HCT116 (cell line): ENCODE measurements around the gene OR52E4. TPM values are rescaled to one million over a fixed set of nuclear protein-coding genes. Genes with fewer than 3 reads are reported as not detected.

Experiments used
- ATAC-seq: fragments of 200-7000 bp; cut with Tn5 transposase; 2 replicates; pipeline ENCODE4 v1.9.1; 2020; ENCODE audit warnings: mild to moderate bottlenecking, moderate library complexity
- BruUV-seq: library from RNA; stranded (reverse); fragments of 400-500 nt; replicated peaks from 2 replicates; lab custom pipeline; 2021; lab: Mats Ljungman, UMichigan
- CTCF ChIA-PET: fragments of 300-600 bp; sonication (Branson Sonifier 250); formaldehyde crosslinking; loops from one replicate; lab custom pipeline; 2021; ENCODE audit warnings: antibody characterized with exemption; lab: Charles Lee
- POLR2A ChIA-PET: fragments of 300-600, 350-600 bp; sonication (Branson Sonifier 250); formaldehyde crosslinking; loops from one replicate; lab custom pipeline; 2021; ENCODE audit warnings: antibody characterized with exemption; lab: Charles Lee
- RAD21 ChIA-PET, 2 experiments: fragments of 300-600 bp; sonication (Branson Sonifier 250); formaldehyde crosslinking; loops; one replicate each; lab custom pipeline; 2023; ENCODE audit warnings: low total read pairs in 2 of 2; ENCODE audit not compliant: uncharacterized antibody in 2 of 2, unreplicated experiment in 2 of 2, low non-redundant PET in 1 of 2; lab: Charles Lee
- DNase-seq: peaks from one replicate; pipeline ENCODE4 v3.0.0-alpha.2; 2010; ENCODE audit warnings: low read depth, low spot score
- H2AFZ ChIP-seq: fragments of 200-600 bp; shearing (Covaris generic), sonication (generic); 2 replicates; pipeline ENCODE4 v1.6.1; 2017; ENCODE audit warnings: low read depth, mixed run types, mixed read lengths, antibody characterized with exemption, low read length; ENCODE audit not compliant: poor library complexity, severe bottlenecking
- H3K27ac ChIP-seq: 2 replicates; pipeline ENCODE4 v1.5.1; 2012; ENCODE audit warnings: low read depth, low read length
- H3K27me3 ChIP-seq: fragments of 200-600 bp; sonication (generic); 2 replicates; pipeline ENCODE4 v1.6.1; 2016; ENCODE audit warnings: mixed run types, low read length, mixed read lengths; ENCODE audit not compliant: insufficient read depth
- H3K36me3 ChIP-seq, 2 experiments: fragments of 200-500 bp in 1 of 2; fragments of 200-600 bp in 1 of 2; sonication (Bioruptor generic) in 1 of 2; sonication (generic) in 1 of 2; 2 replicates each; pipeline versions ENCODE4 v1.5.1 to v1.6.1; 2014 to 2016; ENCODE audit warnings: low read length in 2 of 2, inconsistent platforms in 1 of 2, mixed read lengths in 1 of 2, mixed run types in 1 of 2; ENCODE audit not compliant: insufficient read depth in 2 of 2, control insufficient read depth in 1 of 2
- H3K4me1 ChIP-seq, 2 experiments: fragments of 200-600 bp in 1 of 2; sonication (generic) in 1 of 2; 2 replicates each; pipeline versions ENCODE4 v1.5.1 to v1.6.1; 2012 to 2017; ENCODE audit warnings: low read length in 2 of 2, inconsistent platforms in 1 of 2, mild to moderate bottlenecking in 1 of 2, mixed read lengths in 1 of 2, mixed run types in 1 of 2, moderate library complexity in 1 of 2; ENCODE audit not compliant: insufficient read depth in 2 of 2, control insufficient read depth in 1 of 2
- H3K4me2 ChIP-seq: fragments of 200-600 bp; sonication (generic); 2 replicates; pipeline ENCODE4 v1.6.1; 2017; ENCODE audit warnings: mixed run types, low read length, mixed read lengths
- H3K4me3 ChIP-seq, 2 experiments: fragments of 200-600 bp in 1 of 2; sonication (generic) in 1 of 2; replicated peaks in 1 of 2; 2 replicates each; pipeline ENCODE4 v1.5.1; 2011 to 2016; ENCODE audit warnings: low read length in 2 of 2, control low read depth in 1 of 2, low read depth in 1 of 2, mild to moderate bottlenecking in 1 of 2, mixed read lengths in 1 of 2, mixed run types in 1 of 2
- H3K79me2 ChIP-seq: fragments of 200-600 bp; sonication (generic); 2 replicates; pipeline ENCODE4 v1.6.1; 2017; ENCODE audit warnings: mild to moderate bottlenecking, mixed run types, low read length, moderate library complexity, mixed read lengths; ENCODE audit not compliant: insufficient read depth
- H3K9ac ChIP-seq: fragments of 200-600 bp; sonication (generic); 2 replicates; pipeline ENCODE4 v1.6.1; 2016; ENCODE audit warnings: low read length, mixed read lengths
- H3K9me2 ChIP-seq: fragments of 200-600 bp; sonication (generic), shearing (Covaris generic); 2 replicates; pipeline ENCODE4 v1.6.1; 2017; ENCODE audit warnings: mixed run types, mild to moderate bottlenecking, moderate library complexity; ENCODE audit not compliant: insufficient read depth
- H3K9me3 ChIP-seq, 2 experiments: fragments of 200-500 bp in 1 of 2; fragments of 200-600 bp in 1 of 2; sonication (Bioruptor generic) in 1 of 2; sonication (generic) in 1 of 2; 2 replicates each; pipeline ENCODE4 v1.6.1; 2014 to 2017; ENCODE audit warnings: low read length in 2 of 2, mixed read lengths in 2 of 2, inconsistent platforms in 1 of 2, low read depth in 1 of 2, mild to moderate bottlenecking in 1 of 2, mixed run types in 1 of 2, moderate library complexity in 1 of 2; ENCODE audit not compliant: control insufficient read depth in 1 of 2, insufficient read depth in 1 of 2
- H4K20me1 ChIP-seq: fragments of 200-600 bp; sonication (generic), shearing (Covaris generic); 2 replicates; pipeline ENCODE4 v1.6.1; 2017; ENCODE audit warnings: mixed run types, mild to moderate bottlenecking, moderate library complexity; ENCODE audit not compliant: insufficient read depth
- CBX3 ChIP-seq: IDR thresholded peaks from 2 replicates; pipeline ENCODE4 v1.6.1; 2012; ENCODE audit warnings: low read depth
- CEBPB ChIP-seq: IDR thresholded peaks from 2 replicates; pipeline ENCODE4 v1.6.1; 2012; ENCODE audit warnings: low read depth
- EGR1 ChIP-seq: IDR thresholded peaks from 2 replicates; pipeline ENCODE4 v1.6.1; 2012; ENCODE audit warnings: low read depth
- EZH2 ChIP-seq: fragments of 200-600 bp; sonication (generic); IDR thresholded peaks from 2 replicates; pipeline ENCODE4 v1.6.1; 2017; ENCODE audit warnings: antibody characterized with exemption, mixed run types
- EZH2phosphoT487 ChIP-seq: fragments of 200-600 bp; IDR thresholded peaks from 2 replicates; pipeline ENCODE4 v1.6.1; 2018; ENCODE audit warnings: antibody characterized with exemption, borderline replicate concordance
- FOSL1 ChIP-seq: IDR thresholded peaks from 2 replicates; pipeline ENCODE4 v1.6.1; 2012; ENCODE audit warnings: low read depth
- JUND ChIP-seq: IDR thresholded peaks from 2 replicates; pipeline ENCODE4 v1.6.1; 2012
- POLR2A ChIP-seq: IDR thresholded peaks from 2 replicates; pipeline ENCODE4 v1.7.0; 2011; ENCODE audit warnings: borderline replicate concordance; ENCODE audit not compliant: insufficient read depth, insufficient read length; ENCODE audit errors: extremely low read depth
- POLR2AphosphoS5 ChIP-seq: IDR thresholded peaks from 2 replicates; pipeline ENCODE4 v1.6.1; 2011; ENCODE audit warnings: mild to moderate bottlenecking, low read depth, low read length, moderate library complexity
- RAD21 ChIP-seq: IDR thresholded peaks from 2 replicates; pipeline ENCODE4 v1.6.1; 2012; ENCODE audit warnings: low read depth, mild to moderate bottlenecking
- SIN3A ChIP-seq: IDR thresholded peaks from 2 replicates; pipeline ENCODE4 v1.6.1; 2012; ENCODE audit warnings: low read depth
- SP1 ChIP-seq: IDR thresholded peaks from 2 replicates; pipeline ENCODE4 v1.6.1; 2012; ENCODE audit warnings: low read depth
- TCF7L2 ChIP-seq: IDR thresholded peaks from 2 replicates; pipeline ENCODE4 v1.7.0; 2011; ENCODE audit warnings: borderline replicate concordance, inconsistent platforms; ENCODE audit not compliant: insufficient read depth, insufficient read length; ENCODE audit errors: extremely low read depth
- YY1 ChIP-seq: IDR thresholded peaks from 2 replicates; pipeline ENCODE4 v1.6.1; 2011; ENCODE audit warnings: low read length, low read depth, moderate library complexity, mild to moderate bottlenecking; ENCODE audit not compliant: insufficient replicate concordance; ENCODE audit errors: extremely low read depth
- ZFX ChIP-seq: fragments of 450-650 bp; IDR thresholded peaks from 2 replicates; pipeline ENCODE4 v1.6.1; 2017
- ZNF274 ChIP-seq: fragments of 200-500 bp; sonication (Bioruptor generic); IDR thresholded peaks from 2 replicates; pipeline ENCODE4 v1.6.1; 2014; ENCODE audit warnings: mild to moderate bottlenecking, low read depth, low read length, inconsistent platforms
- intact Hi-C: fragments of 100-400 bp; cut with micrococcal nuclease; formaldehyde crosslinking; loops from 2 replicates; pipeline ENCODE4 v1.10.0; 2022
- total RNA-seq: library from RNA; stranded (reverse); gene quantifications from one replicate; pipeline ENCODE4 v1.2.1, GENCODE V29; 2021; ENCODE audit not compliant: unreplicated experiment
- TF ChIP-seq, protein P1 (sequence below): IDR thresholded peaks from 2 replicates; pipeline ENCODE4 v1.6.1; 2012
- TF ChIP-seq, protein P2 (sequence below), 3 experiments: fragments of 200-600 bp in 1 of 3; sonication (generic) in 1 of 3; IDR thresholded peaks in 2 of 3; conservative IDR thresholded peaks in 1 of 3; 2 replicates each; pipeline ENCODE4 v1.5.1; 2012 to 2017; ENCODE audit warnings: low read depth in 2 of 3, low read length in 2 of 3, antibody characterized with exemption in 1 of 3, borderline replicate concordance in 1 of 3, control low read depth in 1 of 3, mild to moderate bottlenecking in 1 of 3, mixed read lengths in 1 of 3, mixed run types in 1 of 3, moderate library complexity in 1 of 3; ENCODE audit not compliant: insufficient read depth in 1 of 3
- TF ChIP-seq, protein P3 (sequence below): IDR thresholded peaks from 2 replicates; pipeline ENCODE4 v1.6.1; 2011; ENCODE audit warnings: mild to moderate bottlenecking, low read length, moderate library complexity; ENCODE audit not compliant: insufficient replicate concordance; ENCODE audit errors: extremely low read depth
- TF ChIP-seq, protein P4 (sequence below): IDR thresholded peaks from 2 replicates; pipeline ENCODE4 v1.6.1; 2012

The OR52E4 gene
- total RNA-seq, 1 experiment from 2014 or later, result not detected

DNA sequence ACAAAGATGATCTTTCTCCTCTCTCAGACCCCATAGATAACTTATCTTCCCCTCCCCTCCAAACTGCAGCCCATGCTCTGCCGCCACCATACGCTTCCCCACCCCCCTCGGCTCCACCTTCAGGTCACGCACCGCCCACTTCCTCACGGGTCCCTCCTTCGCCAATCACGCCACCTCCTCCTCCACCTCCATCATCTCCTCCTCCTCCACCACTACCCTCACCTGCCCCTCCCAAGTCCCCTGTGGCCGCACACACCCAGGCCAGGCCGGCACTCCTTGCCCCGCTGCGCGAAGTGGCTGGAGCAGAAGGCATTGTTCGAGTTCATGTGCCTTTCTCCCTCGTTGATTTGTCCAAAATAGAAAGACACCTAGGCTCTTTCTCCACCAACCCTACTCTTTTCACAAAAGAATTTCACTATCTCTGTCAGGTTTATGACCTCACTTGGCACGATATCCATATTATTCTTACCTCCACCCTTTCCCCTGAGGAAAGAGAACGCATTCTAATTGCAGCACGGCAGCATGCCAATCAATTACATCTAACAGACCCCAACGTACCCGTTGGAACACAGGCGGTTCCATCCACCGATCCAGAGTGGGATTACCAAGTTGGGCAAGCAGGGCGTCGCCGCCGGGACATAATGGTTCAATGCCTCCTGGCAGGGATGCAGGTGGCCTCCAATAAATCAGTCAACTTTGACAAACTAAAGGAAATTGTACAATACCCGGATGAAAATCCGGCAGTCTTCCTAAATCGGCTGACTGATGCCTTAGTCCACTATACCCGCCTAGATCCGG is 49.3 kb downstream of the OR52E4 start:
- intact Hi-C loops, result no loop called here
- no peak overlapping the region for H3K9ac ChIP-seq
- CTCF ChIA-PET, result no interaction called here
- H2AFZ ChIP-seq, result no peak overlapping the region
- H3K27me3 ChIP-seq, result peaks cover 5% of the 10 kb centered on the region; the same call in 1 of the 2 replicates
- H3K4me3 ChIP-seq, result no peak overlapping the region
- RAD21 ChIA-PET, result no interaction called here
- TF ChIP-seq CBX3, result no peak
- TF ChIP-seq FOSL1, result no peak
- TF ChIP-seq, protein P1, sequence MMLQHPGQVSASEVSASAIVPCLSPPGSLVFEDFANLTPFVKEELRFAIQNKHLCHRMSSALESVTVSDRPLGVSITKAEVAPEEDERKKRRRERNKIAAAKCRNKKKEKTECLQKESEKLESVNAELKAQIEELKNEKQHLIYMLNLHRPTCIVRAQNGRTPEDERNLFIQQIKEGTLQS, result no peak
- no peak for TF ChIP-seq ZFX
- TF ChIP-seq TCF7L2, result no peak
- no peak for TF ChIP-seq YY1
- TF ChIP-seq ZNF274, result no peak
- TF ChIP-seq POLR2AphosphoS5, result no peak
- TF ChIP-seq POLR2A, result no peak
- TF ChIP-seq, protein P2, sequence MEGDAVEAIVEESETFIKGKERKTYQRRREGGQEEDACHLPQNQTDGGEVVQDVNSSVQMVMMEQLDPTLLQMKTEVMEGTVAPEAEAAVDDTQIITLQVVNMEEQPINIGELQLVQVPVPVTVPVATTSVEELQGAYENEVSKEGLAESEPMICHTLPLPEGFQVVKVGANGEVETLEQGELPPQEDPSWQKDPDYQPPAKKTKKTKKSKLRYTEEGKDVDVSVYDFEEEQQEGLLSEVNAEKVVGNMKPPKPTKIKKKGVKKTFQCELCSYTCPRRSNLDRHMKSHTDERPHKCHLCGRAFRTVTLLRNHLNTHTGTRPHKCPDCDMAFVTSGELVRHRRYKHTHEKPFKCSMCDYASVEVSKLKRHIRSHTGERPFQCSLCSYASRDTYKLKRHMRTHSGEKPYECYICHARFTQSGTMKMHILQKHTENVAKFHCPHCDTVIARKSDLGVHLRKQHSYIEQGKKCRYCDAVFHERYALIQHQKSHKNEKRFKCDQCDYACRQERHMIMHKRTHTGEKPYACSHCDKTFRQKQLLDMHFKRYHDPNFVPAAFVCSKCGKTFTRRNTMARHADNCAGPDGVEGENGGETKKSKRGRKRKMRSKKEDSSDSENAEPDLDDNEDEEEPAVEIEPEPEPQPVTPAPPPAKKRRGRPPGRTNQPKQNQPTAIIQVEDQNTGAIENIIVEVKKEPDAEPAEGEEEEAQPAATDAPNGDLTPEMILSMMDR (IDR thresholded peaks at IDR 0.05 in 2 of 3, conservative IDR thresholded peaks at IDR 0.05 in 1 of 3; ENCODE audit: borderline replicate concordance in 1 of 3, insufficient read depth in 1 of 3, low read depth in 2 of 3, low read length in 2 of 3), result no peak
- no peak for TF ChIP-seq EZH2
- TF ChIP-seq RAD21, result no peak
- TF ChIP-seq SIN3A, result no peak
- TF ChIP-seq, protein P3, sequence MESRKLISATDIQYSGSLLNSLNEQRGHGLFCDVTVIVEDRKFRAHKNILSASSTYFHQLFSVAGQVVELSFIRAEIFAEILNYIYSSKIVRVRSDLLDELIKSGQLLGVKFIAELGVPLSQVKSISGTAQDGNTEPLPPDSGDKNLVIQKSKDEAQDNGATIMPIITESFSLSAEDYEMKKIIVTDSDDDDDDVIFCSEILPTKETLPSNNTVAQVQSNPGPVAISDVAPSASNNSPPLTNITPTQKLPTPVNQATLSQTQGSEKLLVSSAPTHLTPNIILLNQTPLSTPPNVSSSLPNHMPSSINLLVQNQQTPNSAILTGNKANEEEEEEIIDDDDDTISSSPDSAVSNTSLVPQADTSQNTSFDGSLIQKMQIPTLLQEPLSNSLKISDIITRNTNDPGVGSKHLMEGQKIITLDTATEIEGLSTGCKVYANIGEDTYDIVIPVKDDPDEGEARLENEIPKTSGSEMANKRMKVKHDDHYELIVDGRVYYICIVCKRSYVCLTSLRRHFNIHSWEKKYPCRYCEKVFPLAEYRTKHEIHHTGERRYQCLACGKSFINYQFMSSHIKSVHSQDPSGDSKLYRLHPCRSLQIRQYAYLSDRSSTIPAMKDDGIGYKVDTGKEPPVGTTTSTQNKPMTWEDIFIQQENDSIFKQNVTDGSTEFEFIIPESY, result no peak
- TF ChIP-seq EGR1, result no peak
- TF ChIP-seq, protein P4, sequence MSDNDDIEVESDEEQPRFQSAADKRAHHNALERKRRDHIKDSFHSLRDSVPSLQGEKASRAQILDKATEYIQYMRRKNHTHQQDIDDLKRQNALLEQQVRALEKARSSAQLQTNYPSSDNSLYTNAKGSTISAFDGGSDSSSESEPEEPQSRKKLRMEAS, result no peak
- TF ChIP-seq SP1, result no peak
- TF ChIP-seq CEBPB, result no peak
- no peak for TF ChIP-seq EZH2phosphoT487
- TF ChIP-seq JUND, result no peak
- H3K4me2 ChIP-seq, result no peak overlapping the region
- DNase-seq, result no peak
- no peaks in the 10 kb centered on the region for H3K79me2 ChIP-seq
- H3K9me2 ChIP-seq, result no peaks in the 10 kb centered on the region
- BruUV-seq, result no TSS peak
- H3K4me1 ChIP-seq, result no peaks in the 10 kb centered on the region
- no peaks in the 10 kb centered on the region for H3K36me3 ChIP-seq
- ATAC-seq, result peak; percentile 52; the same call in 1 of the 2 replicates
- POLR2A ChIA-PET, result no interaction called here
- no peak overlapping the region for H3K27ac ChIP-seq
- no peaks in the 10 kb centered on the region for H3K9me3 ChIP-seq
- H4K20me1 ChIP-seq, result no peaks in the 10 kb centered on the region
